CD14-positive monocyte (primary cell): Measurements from ENCODE around the gene ZFP62. TPM values are rescaled to one million over a fixed set of nuclear protein-coding genes. Genes with fewer than 3 reads are reported as not detected.
A peak's percentile ranks its signal among the peaks of the same experiment; 100 is the strongest.

Experiments
- DNase-seq, 3 donors: peaks; one replicate each; pipeline ENCODE4 v3.0.0-alpha.2; 2011 to 2022
- H2AFZ ChIP-seq: 2 replicates; pipeline ENCODE4 v1.6.0; 2012; ENCODE audit warnings: mild to moderate bottlenecking, low read depth, low read length, inconsistent platforms; ENCODE audit not compliant: insufficient read depth, poor library complexity, severe bottlenecking
- H3K27ac ChIP-seq, 2 donors: 1 replicate in 1 of 2; 2 replicates in 1 of 2; pipeline ENCODE4 v1.5.1; 2012 to 2013; ENCODE audit warnings: low read length in 2 of 2, control low read depth in 1 of 2, inconsistent platforms in 1 of 2, low read depth in 1 of 2, mild to moderate bottlenecking in 1 of 2
- H3K27me3 ChIP-seq, 2 donors: one replicate each; pipeline versions ENCODE4 v1.6.0 to v1.6.1; 2011 to 2013; ENCODE audit warnings: low read length in 2 of 2; ENCODE audit not compliant: control insufficient read depth in 2 of 2, insufficient read depth in 2 of 2
- H3K36me3 ChIP-seq, 2 donors: replicated peaks in 1 of 2; 1 replicate in 1 of 2; 2 replicates in 1 of 2; pipeline versions ENCODE4 v1.5.1 to v1.6.1; 2012 to 2013; ENCODE audit warnings: low read length in 2 of 2, control low read depth in 1 of 2, inconsistent platforms in 1 of 2, mild to moderate bottlenecking in 1 of 2; ENCODE audit not compliant: insufficient read depth in 2 of 2, control insufficient read depth in 1 of 2
- H3K4me1 ChIP-seq, 2 donors: 1 replicate in 1 of 2; 2 replicates in 1 of 2; pipeline versions ENCODE4 v1.5.1 to v1.6.1; 2012 to 2013; ENCODE audit warnings: low read length in 2 of 2, control low read depth in 1 of 2, inconsistent platforms in 1 of 2, mild to moderate bottlenecking in 1 of 2, moderate library complexity in 1 of 2; ENCODE audit not compliant: insufficient read depth in 2 of 2, control insufficient read depth in 1 of 2
- H3K4me2 ChIP-seq: replicated peaks from 2 replicates; pipeline ENCODE3; 2012; ENCODE audit warnings: low read length, moderate library complexity, mild to moderate bottlenecking; ENCODE audit not compliant: poor library complexity, severe bottlenecking; ENCODE audit errors: extremely low read depth
- H3K4me3 ChIP-seq, 3 experiments: fragments of 200-600 bp in 1 of 3; sonication (generic) in 1 of 3; replicated peaks in 1 of 3; 1 replicate in 2 of 3; 2 replicates in 1 of 3; pipeline ENCODE4 v1.5.1; 2011 to 2013; ENCODE audit warnings: low read length in 3 of 3, mild to moderate bottlenecking in 3 of 3, control low read depth in 2 of 3, low read depth in 2 of 3, inconsistent platforms in 1 of 3, moderate library complexity in 1 of 3
- H3K79me2 ChIP-seq: 2 replicates; pipeline ENCODE4 v1.6.0; 2012; ENCODE audit warnings: mild to moderate bottlenecking, control low read depth, inconsistent platforms, low read length, moderate library complexity; ENCODE audit not compliant: insufficient read depth
- H3K9ac ChIP-seq: 2 replicates; pipeline ENCODE4 v1.6.0; 2017; ENCODE audit warnings: low read length, mild to moderate bottlenecking; ENCODE audit not compliant: insufficient read depth, poor library complexity, severe bottlenecking
- H3K9me3 ChIP-seq, 2 donors: replicated peaks in 1 of 2; 1 replicate in 1 of 2; 2 replicates in 1 of 2; pipeline versions ENCODE4 v1.5.1 to v1.6.1; 2012 to 2013; ENCODE audit warnings: low read length in 2 of 2, control low read depth in 1 of 2; ENCODE audit not compliant: control insufficient read depth in 1 of 2, insufficient read depth in 1 of 2
- H4K20me1 ChIP-seq: 2 replicates; pipeline ENCODE4 v1.6.0; 2012; ENCODE audit warnings: mild to moderate bottlenecking, low read length, control low read depth, moderate library complexity; ENCODE audit not compliant: insufficient read depth
- H3K27ac Mint-ChIP-seq, 7 donors: one replicate each; pipeline ENCODE4 v1.8.0; 2020; ENCODE audit warnings: mild to moderate bottlenecking in 7 of 7, mixed read lengths in 7 of 7, moderate library complexity in 6 of 7, inconsistent platforms in 2 of 7
- H3K27me3 Mint-ChIP-seq, 3 donors: one replicate each; pipeline ENCODE4 v1.8.0; 2021 to 2022; ENCODE audit warnings: low read depth in 3 of 3, mild to moderate bottlenecking in 3 of 3, mixed read lengths in 3 of 3, moderate library complexity in 3 of 3, inconsistent platforms in 1 of 3
- H3K36me3 Mint-ChIP-seq, 2 donors: one replicate each; pipeline ENCODE4 v1.8.0; 2020; ENCODE audit warnings: mixed read lengths in 2 of 2, inconsistent platforms in 1 of 2, mild to moderate bottlenecking in 1 of 2
- H3K4me1 Mint-ChIP-seq: one replicate; pipeline ENCODE4 v1.8.0; 2020; ENCODE audit warnings: mild to moderate bottlenecking, mixed read lengths
- H3K4me3 Mint-ChIP-seq, 2 donors: one replicate each; pipeline ENCODE4 v1.8.0; 2020; ENCODE audit warnings: mild to moderate bottlenecking in 2 of 2, mixed read lengths in 2 of 2, moderate library complexity in 1 of 2
- H3K9me3 Mint-ChIP-seq, 7 donors: one replicate each; pipeline ENCODE4 v1.8.0; 2020 to 2022; ENCODE audit warnings: mixed read lengths in 7 of 7, mild to moderate bottlenecking in 6 of 7, moderate library complexity in 6 of 7, inconsistent platforms in 2 of 7
- WGBS: methylation state at CpG from one replicate; pipeline ENCODE4 v1.1.5; 2013; ENCODE audit warnings: missing lambda C conversion rate; ENCODE audit not compliant: insufficient coverage; 5-methylcytosine and 5-hydroxymethylcytosine counted together
- intact Hi-C, 2 donors: fragments of 100-400 bp; cut with micrococcal nuclease; formaldehyde crosslinking; loops; one replicate each; pipeline versions ENCODE4 v1.15.0 to v1.15.1; 2023
- polyA plus RNA-seq, 3 donors: library from polyadenylated mRNA; depleted of rRNA in 1 of 3; unstranded in 2 of 3; stranded (reverse) in 1 of 3; fragments of 300-500 nt in 2 of 3; fragments of >200 nt in 1 of 3; fragmentation: Illumina TruSeq in 2 of 3; gene quantifications; 1 replicate in 2 of 3; 2 replicates in 1 of 3; pipeline ENCODE4 v1.2.3, GENCODE V29; 2012 to 2021
- TF ChIP-seq, protein P1 (sequence below): fragments of 200-600 bp; IDR thresholded peaks from one replicate; pipeline ENCODE4 v1.8.0; 2022; ENCODE audit warnings: antibody characterized with exemption, mild to moderate bottlenecking

The ZFP62 gene
- polyA plus RNA-seq, 3 donors, result 4.1 to 7.1 (median 6.5) TPM

DNA sequence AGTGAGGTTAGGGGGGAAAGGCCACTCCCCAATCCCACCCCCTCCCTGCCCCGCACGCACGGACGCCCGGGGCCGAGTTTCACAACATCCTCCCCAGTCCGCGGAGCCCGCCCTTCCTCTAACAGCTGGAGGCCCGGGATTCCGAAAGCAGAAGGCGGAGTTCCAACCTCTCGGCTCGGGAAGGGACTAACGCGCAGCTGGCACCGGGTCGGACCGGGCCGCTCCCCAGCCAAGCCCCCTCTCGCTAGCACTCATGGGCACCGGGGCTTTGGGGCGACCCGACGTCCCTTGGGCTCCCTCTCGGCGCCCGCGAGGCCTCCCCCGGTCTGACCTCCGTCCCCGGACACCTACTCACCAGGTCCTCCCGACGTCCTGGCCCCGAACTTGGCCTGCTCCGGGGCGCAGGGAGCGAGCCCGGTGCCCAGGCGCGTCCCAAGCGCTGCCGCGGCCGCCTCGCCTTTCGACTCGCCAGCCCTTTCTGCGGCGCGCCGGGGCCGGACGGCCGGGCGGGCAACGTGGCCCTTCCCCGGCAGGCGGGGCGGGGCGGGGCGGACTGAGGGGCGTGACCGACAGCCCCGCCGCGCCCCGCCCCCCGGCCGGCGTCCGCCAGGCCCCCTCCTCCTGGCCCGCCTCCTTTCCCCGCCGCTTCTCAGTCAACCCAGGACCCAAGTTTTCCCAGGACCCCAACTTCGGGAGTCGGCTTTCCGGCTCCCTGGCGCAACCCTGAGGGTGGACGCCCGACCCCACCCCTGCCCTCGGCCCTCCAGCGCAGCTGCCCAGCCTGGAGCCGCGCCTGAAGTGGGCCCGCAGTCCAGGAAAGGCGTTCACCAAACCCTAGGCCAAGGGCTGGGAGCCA lies 58.5 kb downstream of the ZFP62 start, which contains the start of gene MGAT1:
Gene MGAT1, minus strand, starts transcription at position 482 of the 856 bp plus-strand sequence. CDS start 9,835 bp downstream, outside the sequence.
- Mint-ChIP-seq H3K36me3 (peaks cover 48 to 49% of the 10 kb centered on the region in 2 donors), H3K27ac (peak within 1 kb of the TSS; percentile 94 to 98 (median 97)), H3K9me3 (no peaks in the 10 kb centered on the region), H3K4me1 (peaks cover 82% of the 10 kb centered on the region), H3K27me3 (no peaks in the 10 kb centered on the region), H3K4me3 (peak within 1 kb of the TSS; percentile 95 to 97)
- peak within 1 kb of the TSS; percentile 39 for H2AFZ ChIP-seq
- peaks cover 87% of the 10 kb centered on the region for H3K79me2 ChIP-seq
- peaks cover 32 to 47% of the 10 kb centered on the region in 2 donors for H3K36me3 ChIP-seq
- intact Hi-C loops, result loop anchor here (2.0 to 10.0 kb wide), 5 partner anchors 28 to 422 kb away; partner anchors contain the start of genes TRIM41 (in 2 of the 2) and ZFP62 (in 2 of the 2)
- under 1% methylated on average over 72 of the region's 87 CpGs for WGBS
- H3K4me1 ChIP-seq, result peaks cover 82 to 88% of the 10 kb centered on the region in 2 donors
- TF ChIP-seq, protein P1, sequence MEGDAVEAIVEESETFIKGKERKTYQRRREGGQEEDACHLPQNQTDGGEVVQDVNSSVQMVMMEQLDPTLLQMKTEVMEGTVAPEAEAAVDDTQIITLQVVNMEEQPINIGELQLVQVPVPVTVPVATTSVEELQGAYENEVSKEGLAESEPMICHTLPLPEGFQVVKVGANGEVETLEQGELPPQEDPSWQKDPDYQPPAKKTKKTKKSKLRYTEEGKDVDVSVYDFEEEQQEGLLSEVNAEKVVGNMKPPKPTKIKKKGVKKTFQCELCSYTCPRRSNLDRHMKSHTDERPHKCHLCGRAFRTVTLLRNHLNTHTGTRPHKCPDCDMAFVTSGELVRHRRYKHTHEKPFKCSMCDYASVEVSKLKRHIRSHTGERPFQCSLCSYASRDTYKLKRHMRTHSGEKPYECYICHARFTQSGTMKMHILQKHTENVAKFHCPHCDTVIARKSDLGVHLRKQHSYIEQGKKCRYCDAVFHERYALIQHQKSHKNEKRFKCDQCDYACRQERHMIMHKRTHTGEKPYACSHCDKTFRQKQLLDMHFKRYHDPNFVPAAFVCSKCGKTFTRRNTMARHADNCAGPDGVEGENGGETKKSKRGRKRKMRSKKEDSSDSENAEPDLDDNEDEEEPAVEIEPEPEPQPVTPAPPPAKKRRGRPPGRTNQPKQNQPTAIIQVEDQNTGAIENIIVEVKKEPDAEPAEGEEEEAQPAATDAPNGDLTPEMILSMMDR, result no peak
- H3K27ac ChIP-seq, result peak within 1 kb of the TSS; percentile 97 to 98
- H3K9me3 ChIP-seq, result no peaks in the 10 kb centered on the region
- peak within 1 kb of the TSS; percentile 92 for H3K4me2 ChIP-seq
- H4K20me1 ChIP-seq, result peaks cover 51% of the 10 kb centered on the region
- no peaks in the 10 kb centered on the region for H3K27me3 ChIP-seq
- peak within 1 kb of the TSS; percentile 97 to 98 (median 98) for H3K4me3 ChIP-seq
- peak within 1 kb of the TSS; percentile 94 for H3K9ac ChIP-seq
- DNase-seq, result peak; percentile 82 to 87 (median 82)

DNA sequence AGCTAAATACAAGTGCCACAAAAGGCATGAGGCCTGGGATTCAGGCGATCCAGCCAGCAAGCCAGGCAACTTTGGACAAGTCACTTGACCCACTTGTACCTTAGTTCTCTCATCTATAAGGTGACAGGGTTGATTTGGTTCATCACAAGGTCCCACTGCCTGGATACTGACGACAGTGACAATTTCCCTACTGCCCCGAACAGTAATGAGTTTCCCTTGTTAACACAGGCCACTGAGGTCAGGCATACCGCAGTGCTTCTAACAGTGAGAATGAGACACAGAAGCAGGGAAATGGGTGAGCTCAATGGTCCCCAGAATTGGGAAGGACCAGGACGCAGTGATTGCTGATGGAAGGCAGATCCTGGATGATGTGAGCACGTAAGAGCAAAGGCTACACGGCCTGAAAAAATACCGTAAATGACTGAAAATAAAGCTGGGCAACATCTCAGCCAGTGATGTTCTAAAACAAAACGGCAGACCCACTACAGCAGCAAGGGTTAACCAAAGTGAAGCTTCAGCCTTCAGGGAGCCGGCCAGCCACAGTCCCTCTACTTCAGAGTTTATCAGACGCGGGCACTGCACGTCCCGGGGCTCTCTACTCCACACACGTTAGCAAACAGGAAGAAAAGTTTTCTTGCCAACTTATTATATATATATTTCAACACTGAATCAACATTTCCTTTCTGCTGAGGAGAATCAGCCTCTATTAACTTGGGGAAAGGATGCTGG lies 59.3 kb downstream of the ZFP62 start:
- DNase-seq, result no peak
- peaks cover 35 to 49% of the 10 kb centered on the region in 2 donors for H3K36me3 ChIP-seq
- peak overlapping the region; percentile 94 for H3K9ac ChIP-seq
- no peaks in the 10 kb centered on the region for H3K27me3 Mint-ChIP-seq
- intact Hi-C loops, result loop anchor here (2.0 to 10.0 kb wide), 5 partner anchors 29 to 423 kb away; partner anchors contain the start of genes TRIM41 (in 2 of the 2) and ZFP62 (in 2 of the 2)
- H3K4me2 ChIP-seq, result peak overlapping the region; percentile 92
- no peak overlapping the region for H2AFZ ChIP-seq
- 8% methylated on average over 9 of the region's 15 CpGs for WGBS
- H3K27me3 ChIP-seq, result no peaks in the 10 kb centered on the region
- H3K4me1 ChIP-seq, result peaks cover 77 to 84% of the 10 kb centered on the region in 2 donors
- no peaks in the 10 kb centered on the region for H3K9me3 ChIP-seq
- peak overlapping the region; percentile 95 to 96 for H3K4me3 Mint-ChIP-seq
- peaks cover 45 to 49% of the 10 kb centered on the region in 2 donors for H3K36me3 Mint-ChIP-seq
- TF ChIP-seq, protein P1, result no peak
- H3K9me3 Mint-ChIP-seq, result no peaks in the 10 kb centered on the region
- peaks cover 59% of the 10 kb centered on the region for H4K20me1 ChIP-seq
- H3K4me1 Mint-ChIP-seq, result peaks cover 80% of the 10 kb centered on the region
- H3K4me3 ChIP-seq, result peak overlapping the region; percentile 74 to 98 (median 98)
- H3K27ac Mint-ChIP-seq, result peak overlapping the region; percentile 58 to 97 (median 92)
- H3K27ac ChIP-seq, result peak overlapping the region; percentile 97 to 98
- peaks cover 87% of the 10 kb centered on the region for H3K79me2 ChIP-seq
